PFSK-1 (cell line): ENCODE data around the gene SLC22A23.

Experiments used
- FOXP2 ChIP-seq: optimal IDR thresholded peaks from 2 replicates; pipeline ENCODE3; 2011; ENCODE audit warnings: borderline replicate concordance, control low read depth, inconsistent platforms; ENCODE audit not compliant: insufficient read depth; ENCODE audit errors: extremely low read length, extremely low read depth
- POLR2AphosphoS5 ChIP-seq: IDR thresholded peaks from 2 replicates; pipeline ENCODE4 v1.6.1; 2012; ENCODE audit warnings: low read depth, mild to moderate bottlenecking, control low read depth, low read length, moderate library complexity
- SIN3A ChIP-seq: IDR thresholded peaks from 2 replicates; pipeline ENCODE4 v1.6.1; 2012; ENCODE audit warnings: mild to moderate bottlenecking, low read length, moderate library complexity, borderline replicate concordance; ENCODE audit not compliant: insufficient read depth
- TAF1 ChIP-seq: IDR thresholded peaks from 2 replicates; pipeline ENCODE4 v1.6.1; 2012; ENCODE audit warnings: low read length, control low read depth, borderline replicate concordance; ENCODE audit not compliant: insufficient read depth
- TF ChIP-seq, protein P1 (sequence below), 2 experiments: IDR thresholded peaks; 2 replicates each; pipeline versions ENCODE4 v1.6.1 to v1.8.0; 2011 to 2012; ENCODE audit warnings: low read depth in 2 of 2, low read length in 2 of 2, control low read depth in 1 of 2, inconsistent platforms in 1 of 2, mild to moderate bottlenecking in 1 of 2, moderate library complexity in 1 of 2; ENCODE audit not compliant: insufficient read depth in 1 of 2

Gene SLC22A23

DNA sequence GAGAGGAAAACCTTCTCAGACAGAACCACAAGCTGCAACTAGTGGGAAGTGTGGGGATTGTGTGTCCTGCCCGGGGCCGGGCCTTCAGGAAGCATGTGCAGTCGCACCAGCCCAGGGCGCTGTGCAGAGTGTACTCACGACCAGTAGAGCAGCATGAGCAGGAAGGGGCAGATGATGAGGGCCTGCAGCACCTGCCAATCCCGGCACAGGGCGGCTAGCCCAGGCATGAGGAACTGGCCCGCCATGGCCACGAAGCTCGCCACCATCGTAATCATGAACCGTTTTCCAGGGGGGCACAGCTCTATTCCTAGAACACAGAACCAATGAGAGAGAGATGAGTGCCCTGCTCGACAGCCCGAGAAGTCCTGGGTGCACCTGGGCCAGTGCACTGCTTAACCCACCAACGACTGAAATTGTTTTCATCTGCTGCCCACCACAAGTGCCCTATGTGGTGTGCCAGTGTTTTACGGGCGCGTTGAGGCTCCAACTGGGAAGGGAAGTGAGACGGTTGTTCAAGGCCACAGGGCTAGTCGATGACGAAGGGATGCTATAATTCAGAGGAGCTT is 133.1 kb downstream of the SLC22A23 start:
- no peak for TF ChIP-seq FOXP2
- no peak for TF ChIP-seq POLR2AphosphoS5
- no peak for TF ChIP-seq TAF1
- no peak for TF ChIP-seq SIN3A
- TF ChIP-seq, protein P1, sequence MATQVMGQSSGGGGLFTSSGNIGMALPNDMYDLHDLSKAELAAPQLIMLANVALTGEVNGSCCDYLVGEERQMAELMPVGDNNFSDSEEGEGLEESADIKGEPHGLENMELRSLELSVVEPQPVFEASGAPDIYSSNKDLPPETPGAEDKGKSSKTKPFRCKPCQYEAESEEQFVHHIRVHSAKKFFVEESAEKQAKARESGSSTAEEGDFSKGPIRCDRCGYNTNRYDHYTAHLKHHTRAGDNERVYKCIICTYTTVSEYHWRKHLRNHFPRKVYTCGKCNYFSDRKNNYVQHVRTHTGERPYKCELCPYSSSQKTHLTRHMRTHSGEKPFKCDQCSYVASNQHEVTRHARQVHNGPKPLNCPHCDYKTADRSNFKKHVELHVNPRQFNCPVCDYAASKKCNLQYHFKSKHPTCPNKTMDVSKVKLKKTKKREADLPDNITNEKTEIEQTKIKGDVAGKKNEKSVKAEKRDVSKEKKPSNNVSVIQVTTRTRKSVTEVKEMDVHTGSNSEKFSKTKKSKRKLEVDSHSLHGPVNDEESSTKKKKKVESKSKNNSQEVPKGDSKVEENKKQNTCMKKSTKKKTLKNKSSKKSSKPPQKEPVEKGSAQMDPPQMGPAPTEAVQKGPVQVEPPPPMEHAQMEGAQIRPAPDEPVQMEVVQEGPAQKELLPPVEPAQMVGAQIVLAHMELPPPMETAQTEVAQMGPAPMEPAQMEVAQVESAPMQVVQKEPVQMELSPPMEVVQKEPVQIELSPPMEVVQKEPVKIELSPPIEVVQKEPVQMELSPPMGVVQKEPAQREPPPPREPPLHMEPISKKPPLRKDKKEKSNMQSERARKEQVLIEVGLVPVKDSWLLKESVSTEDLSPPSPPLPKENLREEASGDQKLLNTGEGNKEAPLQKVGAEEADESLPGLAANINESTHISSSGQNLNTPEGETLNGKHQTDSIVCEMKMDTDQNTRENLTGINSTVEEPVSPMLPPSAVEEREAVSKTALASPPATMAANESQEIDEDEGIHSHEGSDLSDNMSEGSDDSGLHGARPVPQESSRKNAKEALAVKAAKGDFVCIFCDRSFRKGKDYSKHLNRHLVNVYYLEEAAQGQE (IDR thresholded peaks at IDR 0.05; ENCODE audit: insufficient read depth in 1 of 2, low read depth in 2 of 2, low read length in 2 of 2): no peak

DNA sequence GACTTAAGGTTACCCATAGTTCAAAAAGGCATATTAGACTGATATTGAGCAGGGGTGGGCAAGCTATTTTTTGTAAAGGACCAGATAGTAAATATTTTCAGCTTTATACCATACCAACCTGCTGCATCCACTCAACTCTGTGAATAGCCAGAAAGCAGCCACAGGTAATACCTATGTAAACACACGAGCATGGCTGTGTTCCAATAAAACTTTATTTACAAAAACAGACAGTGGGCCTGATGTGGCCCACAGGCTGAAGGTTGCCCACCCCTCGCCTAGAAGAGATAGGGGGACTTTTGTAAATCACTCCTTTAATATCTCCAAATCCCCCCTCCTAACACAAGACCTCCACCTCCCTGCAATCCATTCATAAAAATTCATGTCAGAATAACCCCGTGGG is 133.7 kb downstream of the SLC22A23 start:
- TF ChIP-seq FOXP2 (no peak), SIN3A (no peak), TAF1 (no peak), POLR2AphosphoS5 (no peak)
- TF ChIP-seq, protein P1 (IDR thresholded peaks at IDR 0.05; ENCODE audit: insufficient read depth in 1 of 2, low read depth in 2 of 2, low read length in 2 of 2): no peak

DNA sequence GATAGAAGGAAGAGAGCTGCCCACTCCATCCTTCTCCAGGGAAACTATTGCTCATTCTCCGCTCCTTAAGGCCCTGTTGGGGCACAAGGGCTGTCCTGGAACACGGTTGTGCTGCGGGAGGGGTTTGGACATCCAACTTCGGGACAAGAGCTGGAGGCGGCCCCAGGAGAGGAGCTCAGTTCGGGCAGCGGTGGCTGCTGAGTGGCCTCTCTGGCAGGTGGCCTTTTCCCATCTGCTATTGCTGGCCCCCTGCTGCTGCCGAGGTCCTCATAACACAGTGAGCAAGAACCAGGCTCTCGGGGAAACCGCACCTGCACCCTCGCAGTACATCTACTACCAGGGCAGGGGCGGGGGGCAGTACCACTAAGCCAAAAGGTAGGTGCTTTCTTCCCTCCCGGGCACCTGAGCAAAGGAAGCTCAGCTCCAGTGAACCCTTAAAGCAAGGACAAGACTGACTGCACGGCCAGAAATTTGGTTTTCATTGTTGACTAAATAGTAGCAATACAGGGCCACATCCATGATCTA is 134.4 kb downstream of the SLC22A23 start:
- TF ChIP-seq POLR2AphosphoS5: no peak
- TF ChIP-seq TAF1: no peak
- no peak for TF ChIP-seq FOXP2
- TF ChIP-seq, protein P1 (IDR thresholded peaks at IDR 0.05; ENCODE audit: insufficient read depth in 1 of 2, low read depth in 2 of 2, low read length in 2 of 2): no peak
- no peak for TF ChIP-seq SIN3A

DNA sequence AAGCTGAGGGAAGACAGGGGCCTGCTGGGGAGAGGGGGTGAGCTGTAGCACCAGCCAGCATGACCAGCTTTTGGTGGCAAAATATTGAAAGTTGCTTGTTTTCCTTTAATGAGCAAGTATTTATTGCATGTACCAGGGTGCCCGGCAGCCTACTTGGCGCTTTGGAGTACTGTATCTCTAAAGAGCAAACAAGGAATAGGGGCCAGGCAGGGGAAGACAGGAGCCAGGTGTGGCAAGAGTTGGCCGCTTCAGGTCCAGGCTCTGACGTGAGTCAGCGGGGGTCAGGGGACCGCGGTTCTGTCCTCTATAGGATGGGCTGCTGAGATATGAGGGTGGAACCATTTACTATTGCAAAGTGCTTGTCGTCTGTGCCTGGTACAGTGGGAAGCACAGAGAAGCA is 135.0 kb downstream of the SLC22A23 start:
- TF ChIP-seq, protein P1 (IDR thresholded peaks at IDR 0.05; ENCODE audit: insufficient read depth in 1 of 2, low read depth in 2 of 2, low read length in 2 of 2): no peak
- TF ChIP-seq TAF1 (no peak), FOXP2 (no peak), SIN3A (no peak), POLR2AphosphoS5 (no peak)

DNA sequence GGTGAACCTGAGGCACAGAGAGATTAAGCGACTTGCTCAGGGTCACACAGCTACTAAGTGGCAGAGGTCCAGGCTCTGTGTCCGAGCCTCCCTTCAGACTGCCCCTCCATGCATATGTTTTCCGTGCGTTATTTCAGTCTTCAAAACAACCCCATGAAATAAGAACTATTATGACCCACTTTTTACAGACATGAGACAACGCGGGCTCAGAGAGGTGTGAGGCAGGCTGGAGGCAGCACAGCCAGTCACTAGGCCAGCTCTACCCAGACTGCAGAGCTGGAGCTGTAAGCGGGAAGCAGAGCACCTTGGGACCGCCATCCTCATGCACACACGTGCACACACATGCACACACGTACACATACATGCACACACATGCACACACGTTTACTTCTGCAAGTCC is 135.8 kb downstream of the SLC22A23 start:
- TF ChIP-seq, protein P1 (IDR thresholded peaks at IDR 0.05; ENCODE audit: insufficient read depth in 1 of 2, low read depth in 2 of 2, low read length in 2 of 2): no peak
- TF ChIP-seq TAF1: no peak
- TF ChIP-seq POLR2AphosphoS5: no peak
- no peak for TF ChIP-seq FOXP2
- no peak for TF ChIP-seq SIN3A
